HepG2 (cell line): Measurements from ENCODE around the gene TCF19.
"Not testable (repeated sequence)": the region's sequence is repeated elsewhere in the genome, so short reads cannot be mapped to it uniquely, and the experiment has no call there.

Experiments
- CTCF ChIP-seq: sonication (generic); formaldehyde crosslinking; IDR thresholded peaks from 2 replicates; pipeline ENCODE4 v1.5.0; 2020; ENCODE audit warnings: mild to moderate bottlenecking, missing genetic modification reagents, moderate library complexity
- ELF1 ChIP-seq: sonication (generic); formaldehyde crosslinking; IDR thresholded peaks from 2 replicates; pipeline ENCODE4 v1.4.0; 2020; ENCODE audit warnings: missing genetic modification reagents
- ZIK1 ChIP-seq: sonication (generic); formaldehyde crosslinking; IDR thresholded peaks from 2 replicates; pipeline ENCODE4 v1.5.0; 2020; ENCODE audit warnings: mild to moderate bottlenecking, low read depth, missing genetic modification reagents, borderline replicate concordance

- TF ChIP-seq CTCF: 0 out of 2 replicates have a peak, but pooled peaks have one; percentile 8
- not testable (repeated sequence) for TF ChIP-seq ZIK1, ELF1 (CRISPR knock-in tag)
Measured at GRCh38 chr6:31189223-31189622, 30.8 kb downstream of the TCF19 start.
